Prostate gland (tissue), 2 donors: ENCODE measurements around the gene MCMBP.

Experiments
- CTCF ChIP-seq, 4 experiments: fragments of 200-600 bp in 2 of 4; fragments of 450-650 bp in 2 of 4; sonication (generic) in 2 of 4; IDR thresholded peaks; 1 replicate in 3 of 4; 2 replicates in 1 of 4; pipeline ENCODE4 v1.5.1; 2016 to 2019; ENCODE audit warnings: antibody characterized with exemption in 4 of 4, mild to moderate bottlenecking in 2 of 4, moderate library complexity in 2 of 4
- POLR2A ChIP-seq: fragments of 450-650 bp; IDR thresholded peaks from one replicate; pipeline ENCODE4 v1.6.1; 2016; ENCODE audit warnings: antibody characterized with exemption, mild to moderate bottlenecking
- POLR2AphosphoS5 ChIP-seq: sonication (generic); formaldehyde crosslinking; IDR thresholded peaks from one replicate; pipeline ENCODE4 v1.6.1; 2017; ENCODE audit warnings: antibody characterized with exemption

GRCh38 chr10:119852822-119853221, 19.8 kb downstream of the MCMBP start:
- TF ChIP-seq CTCF (IDR thresholded peaks at IDR 0.05) (no peak), POLR2A (no peak), POLR2AphosphoS5 (no peak)
